Measurements from ENCODE around the gene PHYHD1. TPM values are rescaled to one million over a fixed set of nuclear protein-coding genes. Genes with fewer than 3 reads are reported as not detected.

The PHYHD1 gene
- total and polyA plus RNA-seq, 2 of the 13 experiments (the other 11 are each of a cell fraction or from before 2014, with no cell fraction given): 10.6 to 25.3 TPM

GRCh38 chr9:128884164-128884563 lies 36.6 kb upstream of the PHYHD1 start:
- H3K4me1 ChIP-seq (ENCODE audit: insufficient read depth, low read length): peaks cover 36% of the 10 kb centered on the region
- 0 out of 6 replicates have a peak overlapping the region, but pooled peaks of 1 of the 3 experiments have one; percentile 2 for H3K4me3 ChIP-seq (replicated peaks in 1 of 3; ENCODE audit: insufficient read depth in 1 of 3, low read depth in 2 of 3, low read length in 3 of 3)
- ChIA-PET POLR2A (no interaction called here), CTCF (ENCODE audit: low intra/inter-chr PET ratio, low total read pairs) (no interaction called here)
- no peak for FAIRE-seq
- WGBS (ENCODE audit: low lambda C conversion rate): 90% methylated on average over 2 of the region's 2 CpGs
- H3K36me3 ChIP-seq (replicated peaks in 1 of 2; ENCODE audit: control insufficient read depth in 1 of 2, insufficient read depth in 2 of 2, low read length in 2 of 2): peaks cover 12 to 37% of the 10 kb centered on the region in 2 experiments; a peak in 4 of 5 replicates
- no peak for DNase-seq (ENCODE audit: low spot score)
- H3K27ac ChIP-seq (ENCODE audit: extremely low read length, insufficient read depth, low read length): no peak overlapping the region
- H3K9me3 ChIP-seq (ENCODE audit: low read length): no peaks in the 10 kb centered on the region
- no peak overlapping the region for H3K9ac ChIP-seq (ENCODE audit: insufficient read depth, low read depth, low read length)
- no TSS peak for BruUV-seq (replicated peaks)
- no peak overlapping the region for H2AFZ ChIP-seq (ENCODE audit: low read length)
- in situ Hi-C loops (cut with HindIII; ENCODE audit: extremely low pct_ligation_motif_present, low pct_unique_long_range_greater_than_20kb) (loop anchor here (5.0 kb wide), 1 partner anchor 38 kb away; the partner anchor contains the start of gene PHYHD1), intact Hi-C loops (cut with micrococcal nuclease; ENCODE audit: unreplicated experiment) (no loop called here)
- ATAC-seq: no peak
- H3K79me2 ChIP-seq (ENCODE audit: insufficient read depth, low read length): peaks cover 75% of the 10 kb centered on the region
- no peaks in the 10 kb centered on the region; a peak in 1 of 5 replicates for H3K27me3 ChIP-seq (ENCODE audit: control insufficient read depth in 1 of 2, insufficient read depth in 2 of 2, low read length in 2 of 2)
- H4K20me1 ChIP-seq (ENCODE audit: insufficient read depth, low read length): no peaks in the 10 kb centered on the region
- peak overlapping the region; percentile 4; the same call in 1 of the 2 replicates for H3K4me2 ChIP-seq (ENCODE audit: low read depth, low read length)
- TF ChIP-seq ZNF24 (IDR thresholded peaks at IDR 0.05) (peak; percentile 82; the same call in 1 of the 2 replicates), NCOA2 (CRISPR knock-in tag; IDR thresholded peaks at IDR 0.05) (no peak), SMYD3 (CRISPR knock-in tag; IDR thresholded peaks at IDR 0.05) (no peak)

DNA sequence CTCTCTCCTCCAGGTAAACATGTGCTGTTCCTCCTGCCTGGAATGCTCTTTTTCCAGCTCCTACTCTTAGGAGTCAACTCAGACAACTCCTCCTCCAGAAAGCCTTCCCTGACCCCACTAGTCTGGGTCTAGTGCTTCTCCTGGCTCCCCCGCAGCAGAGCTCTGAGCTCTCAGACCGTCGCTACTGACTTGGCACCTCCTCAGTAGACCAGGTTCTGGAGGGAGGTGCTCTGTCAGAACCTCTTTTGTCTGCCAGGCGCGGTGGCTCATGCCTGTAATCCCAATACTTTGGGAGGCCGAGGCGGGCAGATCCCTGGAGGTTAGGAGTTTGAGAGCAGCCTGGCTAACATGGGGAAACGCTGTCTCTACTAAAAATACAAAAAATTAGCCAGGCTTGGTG lies 35.4 kb upstream of the PHYHD1 start:
- 97% methylated on average over 8 of the region's 8 CpGs for WGBS (ENCODE audit: low lambda C conversion rate)
- FAIRE-seq: no peak
- no peak for ATAC-seq
- intact Hi-C loops (cut with micrococcal nuclease; ENCODE audit: unreplicated experiment): no loop called here
- Histone ChIP-seq H3K36me3 (replicated peaks in 1 of 2; ENCODE audit: control insufficient read depth in 1 of 2, insufficient read depth in 2 of 2, low read length in 2 of 2) (peaks cover 12 to 40% of the 10 kb centered on the region in 2 experiments; a peak in 4 of 5 replicates), H3K27ac (ENCODE audit: extremely low read length, insufficient read depth, low read length) (no peak overlapping the region), H3K79me2 (ENCODE audit: insufficient read depth, low read length) (peaks cover 64% of the 10 kb centered on the region), H3K4me3 (replicated peaks in 1 of 3; ENCODE audit: insufficient read depth in 1 of 3, low read depth in 2 of 3, low read length in 3 of 3) (no peak overlapping the region), H3K9me3 (ENCODE audit: low read length) (no peaks in the 10 kb centered on the region), H3K4me2 (ENCODE audit: low read depth, low read length) (no peak overlapping the region), H3K9ac (ENCODE audit: insufficient read depth, low read depth, low read length) (no peak overlapping the region), H3K27me3 (ENCODE audit: control insufficient read depth in 1 of 2, insufficient read depth in 2 of 2, low read length in 2 of 2) (no peaks in the 10 kb centered on the region; a peak in 1 of 5 replicates), H2AFZ (ENCODE audit: low read length) (no peak overlapping the region), H3K4me1 (ENCODE audit: insufficient read depth, low read length) (peaks cover 24% of the 10 kb centered on the region), H4K20me1 (ENCODE audit: insufficient read depth, low read length) (no peaks in the 10 kb centered on the region)
- no TSS peak for BruUV-seq (replicated peaks)
- ChIA-PET POLR2A (interaction anchor here (0.6 kb wide), 1 partner anchor 31 kb away, joined by 3 read pairs; no protein-coding TSS in a partner anchor), CTCF (ENCODE audit: low intra/inter-chr PET ratio, low total read pairs) (no interaction called here)
- in situ Hi-C loops (cut with HindIII; ENCODE audit: extremely low pct_ligation_motif_present, low pct_unique_long_range_greater_than_20kb): no loop called here
- DNase-seq (ENCODE audit: low spot score): no peak
- TF ChIP-seq HNRNPLL (IDR thresholded peaks at IDR 0.05; ENCODE audit: low read depth, low read length, poor library complexity, severe bottlenecking) (no peak), ZEB1 (IDR thresholded peaks at IDR 0.05; ENCODE audit: insufficient replicate concordance, low read depth) (no peak), GATA4 (IDR thresholded peaks at IDR 0.05; ENCODE audit: borderline replicate concordance, low read depth) (no peak)
